Stimulated activated CD8-positive, alpha-beta memory T cell treated with anti-CD3 and anti-CD28 coated beads, Interleukin-4, amount 100 ng/mL, for 1 hour (primary cell): ENCODE measurements around the gene FRMPD1.

Source experiments
- DNase-seq, 2 donors: peaks; one replicate each; pipeline ENCODE4 v3.0.0-alpha.2; 2020; ENCODE audit warnings: low read depth in 2 of 2, low spot score in 1 of 2

The FRMPD1 gene

DNA sequence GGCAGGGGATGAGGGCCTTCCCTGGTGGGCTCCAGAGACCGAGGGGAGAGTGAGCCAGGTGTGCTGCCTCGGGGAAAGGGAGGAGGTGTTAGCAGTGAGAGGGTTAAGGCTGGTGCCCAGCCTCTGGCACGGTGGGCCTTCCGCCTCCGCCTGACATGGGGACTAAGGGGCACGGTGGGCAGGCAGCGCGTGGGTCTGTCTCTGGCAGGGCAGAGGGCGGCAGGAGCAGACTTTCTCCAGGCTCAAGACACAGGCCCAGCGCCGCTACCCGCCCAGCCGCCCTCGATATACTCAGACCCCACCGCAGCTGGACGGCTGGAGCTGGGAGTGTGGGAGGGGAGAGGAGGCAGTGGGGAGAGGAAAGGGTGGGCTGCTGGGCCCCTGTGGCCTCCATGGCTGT, 14.9 kb upstream of the FRMPD1 start:
- no peak for DNase-seq

DNA sequence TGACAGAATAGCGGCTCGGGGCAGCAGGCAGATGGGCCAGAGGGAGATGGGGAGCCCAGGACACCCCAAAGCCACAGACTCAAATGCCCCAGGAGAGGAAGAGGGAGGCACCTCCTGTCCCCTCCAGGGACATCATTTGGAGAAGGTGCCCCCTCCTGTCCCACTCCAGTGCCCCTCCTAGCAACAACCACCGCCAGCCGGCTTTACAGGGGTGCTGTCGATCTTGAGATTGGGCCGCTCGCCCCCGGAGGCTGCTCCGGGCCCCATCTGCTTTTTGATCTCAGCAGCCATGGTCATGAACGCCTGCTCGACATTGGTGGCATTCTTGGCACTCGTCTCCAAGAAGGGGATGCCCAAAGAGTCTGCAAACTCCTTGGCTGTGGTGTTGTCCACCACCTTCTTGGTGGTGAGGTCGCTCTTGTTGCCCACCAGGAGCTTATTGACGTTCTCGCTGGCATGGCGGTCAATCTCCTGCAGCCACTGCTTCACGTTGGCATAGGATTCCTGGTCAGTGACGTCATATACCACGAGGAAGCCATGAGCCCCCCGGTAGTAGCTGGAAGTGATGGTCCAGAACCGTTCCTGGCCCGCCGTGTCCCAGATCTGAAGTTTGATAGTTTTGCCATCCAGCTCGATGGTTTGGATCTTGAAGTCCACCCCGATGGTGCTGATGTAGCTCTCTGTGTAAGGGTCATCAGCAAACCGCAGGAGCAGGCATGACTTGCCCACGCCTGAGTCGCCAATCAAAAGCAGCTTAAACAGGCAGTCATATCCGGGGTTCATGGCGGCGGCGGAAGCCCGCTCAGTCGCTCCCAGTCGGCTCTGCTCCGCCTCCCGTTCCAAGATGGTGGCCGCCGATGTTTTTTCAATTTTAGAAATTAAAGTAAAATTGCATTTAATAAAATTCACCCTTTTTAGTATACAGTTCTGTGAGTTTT, 14.0 kb upstream of the FRMPD1 start:
- DNase-seq, result no peak

DNA sequence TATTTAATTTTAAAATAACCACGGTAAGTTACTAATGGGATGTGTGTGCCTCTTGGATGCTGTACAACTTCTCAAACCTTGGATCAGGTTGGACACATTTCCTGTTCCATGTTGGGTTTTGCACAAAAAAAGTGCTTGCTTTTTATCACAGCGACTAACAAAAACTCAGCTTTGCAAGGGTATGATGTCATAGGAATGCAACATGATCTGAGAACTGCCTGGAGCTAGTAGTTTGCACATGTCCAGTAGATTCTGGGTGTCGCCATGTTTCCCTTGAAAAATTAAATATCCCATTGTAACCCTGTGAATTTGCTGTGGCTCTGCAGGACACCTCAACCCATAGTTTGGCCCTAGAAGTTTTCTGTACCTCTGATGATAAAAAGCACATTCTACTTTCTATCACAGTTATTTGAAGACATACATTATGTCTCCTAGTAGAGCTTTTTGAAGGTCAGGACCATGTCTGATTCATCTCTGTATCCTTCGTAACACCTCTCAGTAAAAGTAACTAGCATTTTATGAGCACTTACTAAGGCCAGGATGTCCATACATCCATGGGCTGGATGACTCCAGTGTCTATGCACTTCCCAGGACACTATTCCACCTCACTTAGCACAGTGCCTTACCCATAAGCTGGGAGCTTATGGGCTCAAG, 11.5 kb upstream of the FRMPD1 start:
- no peak for DNase-seq

DNA sequence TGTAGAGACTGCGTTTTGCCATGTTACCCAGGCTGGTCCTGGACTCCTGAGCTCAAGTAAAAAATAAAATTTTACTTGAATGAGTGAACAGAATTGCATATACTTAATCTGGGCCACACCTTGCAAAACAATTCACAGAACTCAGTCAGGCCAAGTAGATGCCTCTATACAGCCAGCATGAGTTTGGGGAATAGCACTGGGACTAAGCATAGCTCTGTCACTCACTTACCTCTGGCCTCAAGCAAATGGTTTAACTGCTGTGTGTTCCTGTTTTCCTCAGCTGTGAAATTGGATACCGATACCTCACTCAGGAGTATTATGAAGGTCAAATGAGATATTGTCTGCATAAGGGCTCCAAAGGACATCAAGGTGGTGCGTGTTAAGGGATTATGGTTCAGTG, 10.9 kb upstream of the FRMPD1 start:
- DNase-seq, result no peak

DNA sequence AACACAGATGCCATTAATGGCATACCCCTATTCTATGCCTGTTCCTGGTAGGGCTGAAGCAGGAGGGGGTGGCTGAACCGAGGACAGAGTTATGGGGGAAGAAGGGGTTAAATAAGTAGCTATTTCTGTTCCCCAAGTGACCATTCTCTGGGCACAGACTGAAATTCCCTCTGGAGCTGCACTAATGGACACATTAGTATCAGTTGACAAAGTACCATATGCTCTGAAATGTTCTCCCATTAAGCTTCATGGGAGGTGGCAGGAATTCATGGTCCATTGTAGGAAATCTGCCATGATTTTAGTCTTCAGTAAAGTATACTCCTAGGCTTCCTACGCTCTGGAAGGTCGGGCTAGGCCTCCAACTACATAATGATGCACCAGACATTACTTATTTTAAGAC, 10.5 kb upstream of the FRMPD1 start:
- DNase-seq, result no peak

DNA sequence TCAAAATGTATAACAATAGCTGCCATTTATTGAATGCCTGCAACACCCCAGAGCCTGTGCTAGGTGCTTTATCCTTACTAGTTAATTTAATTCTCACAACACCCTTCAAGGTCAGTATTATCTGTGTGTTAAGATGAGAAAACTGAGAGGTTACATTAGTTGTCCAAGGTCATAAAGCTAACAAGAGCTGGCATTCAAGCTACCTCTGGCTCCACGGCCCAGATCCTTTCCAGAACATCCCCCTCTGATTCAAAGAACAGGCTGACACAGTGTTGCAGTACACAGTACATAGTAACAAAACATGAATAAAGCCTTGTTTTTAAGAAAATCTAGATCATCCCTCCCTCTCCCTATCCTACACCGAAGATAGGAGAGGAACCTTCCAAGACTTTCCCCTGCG, 9.4 kb upstream of the FRMPD1 start:
- no peak for DNase-seq

DNA sequence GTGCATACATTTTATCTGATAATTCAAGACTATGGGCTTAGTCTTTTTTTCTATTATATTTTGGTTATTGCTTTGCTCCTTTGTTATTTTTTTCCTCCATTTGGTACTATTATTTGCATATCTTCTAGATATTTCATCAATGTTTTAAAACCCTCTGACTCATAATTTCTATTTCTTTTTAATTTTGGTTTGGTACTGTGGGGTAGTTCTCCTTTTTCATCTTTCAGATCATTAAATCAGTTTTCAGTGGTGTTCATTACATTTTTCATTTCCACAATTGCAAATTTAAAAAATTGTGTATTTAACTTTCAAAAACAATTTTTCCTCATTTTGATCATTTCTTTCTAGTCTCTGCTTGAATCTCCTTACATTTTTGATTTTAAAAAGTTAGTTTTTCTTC, 7.5 kb upstream of the FRMPD1 start:
- no peak for DNase-seq

DNA sequence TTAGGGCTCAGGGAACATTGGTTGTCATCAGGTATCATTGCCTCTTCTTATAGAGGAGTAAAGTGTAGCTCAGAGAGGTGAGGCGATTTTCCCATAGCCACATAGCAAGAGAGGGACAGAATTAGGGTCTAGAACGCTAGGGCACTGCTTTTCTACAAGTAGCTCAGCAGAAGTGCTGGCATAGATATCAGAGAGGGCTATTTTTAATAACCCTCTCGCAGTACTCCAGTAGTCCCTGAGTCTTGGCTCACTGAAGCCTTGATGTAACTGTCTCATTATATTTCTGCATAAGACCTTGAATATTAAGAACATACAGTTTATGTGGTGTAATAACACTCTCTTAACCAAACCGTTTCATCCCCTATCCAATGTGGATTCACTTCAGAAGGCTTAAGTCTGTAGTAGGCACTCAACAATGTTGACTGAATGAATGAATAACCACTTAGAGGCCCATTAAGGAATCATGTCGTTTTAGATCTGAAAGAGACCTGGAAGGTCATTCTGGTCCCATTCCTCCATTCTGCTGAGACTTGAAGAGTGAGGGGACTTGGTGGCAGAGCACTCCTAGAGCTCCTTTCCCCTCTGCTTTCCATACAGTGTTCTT, 4.7 kb upstream of the FRMPD1 start:
- DNase-seq, result no peak

DNA sequence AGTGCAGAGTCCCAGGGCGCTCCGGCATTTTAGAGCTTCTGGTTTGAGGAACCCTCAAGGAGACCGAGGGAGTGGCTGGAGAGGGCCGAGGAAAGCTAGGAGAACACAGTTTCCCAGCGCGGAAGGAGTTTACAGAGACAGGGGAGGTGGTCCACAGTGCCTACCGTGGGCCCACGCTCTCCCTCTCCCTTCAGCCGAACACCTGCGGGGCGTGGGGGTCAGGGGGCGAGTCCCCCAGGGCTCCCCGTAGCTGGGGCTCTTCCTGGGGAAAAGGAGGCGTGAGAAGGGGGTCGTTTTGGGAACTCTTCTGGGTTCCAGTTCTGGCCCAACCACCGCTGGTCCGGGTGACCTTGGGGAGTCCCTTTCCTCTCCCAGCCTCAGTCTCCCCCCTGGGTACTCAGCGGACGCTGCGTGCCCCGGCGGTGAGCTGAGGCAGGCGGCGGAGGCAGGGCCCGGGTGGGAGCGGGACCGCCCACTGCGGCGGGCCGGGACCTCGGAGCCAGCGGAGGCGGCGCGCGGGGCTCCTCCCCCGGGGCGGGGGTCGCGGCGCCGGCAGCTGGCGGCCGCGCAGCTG, 368 bp upstream of the FRMPD1 start:
- DNase-seq, result no peak

DNA sequence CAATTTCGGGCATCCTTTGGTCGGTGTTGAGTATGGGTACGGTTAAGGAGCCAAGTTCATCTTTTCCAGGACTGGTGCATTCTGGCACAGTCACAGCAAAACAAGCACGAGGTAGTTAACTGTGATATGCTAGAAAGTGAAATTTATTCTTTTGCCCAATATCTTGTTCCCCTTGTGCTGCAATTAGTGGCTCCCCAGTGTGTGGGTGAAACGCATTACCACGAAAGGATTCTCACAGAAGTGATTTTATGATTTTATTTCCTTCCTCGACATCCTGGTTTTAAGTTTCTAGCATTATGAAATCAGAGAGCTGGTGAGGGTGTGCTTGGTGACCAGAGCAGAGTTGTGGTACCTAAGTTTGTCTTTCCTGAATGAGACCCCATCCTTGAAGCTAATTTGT, 1.5 kb downstream of the FRMPD1 start:
- no peak for DNase-seq

DNA sequence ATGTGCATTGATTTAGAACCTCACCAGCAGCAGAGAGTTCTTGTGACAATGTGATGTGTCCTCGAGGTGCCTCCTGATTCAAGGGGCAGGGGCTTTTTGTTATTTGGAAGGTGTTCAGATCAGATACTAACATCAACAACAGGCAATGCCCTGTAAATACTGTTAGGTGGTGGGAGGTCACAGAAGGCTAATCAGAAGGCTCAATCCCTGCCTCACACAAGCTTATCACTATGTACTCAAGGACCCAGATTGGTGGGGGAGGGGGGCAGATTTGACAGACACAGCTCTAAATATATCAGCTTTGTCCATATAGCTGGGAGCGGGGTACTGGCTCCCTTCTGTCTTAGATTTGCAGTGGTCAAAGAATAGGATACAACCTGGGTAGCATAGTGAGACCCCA, 2.6 kb downstream of the FRMPD1 start:
- DNase-seq, result no peak

DNA sequence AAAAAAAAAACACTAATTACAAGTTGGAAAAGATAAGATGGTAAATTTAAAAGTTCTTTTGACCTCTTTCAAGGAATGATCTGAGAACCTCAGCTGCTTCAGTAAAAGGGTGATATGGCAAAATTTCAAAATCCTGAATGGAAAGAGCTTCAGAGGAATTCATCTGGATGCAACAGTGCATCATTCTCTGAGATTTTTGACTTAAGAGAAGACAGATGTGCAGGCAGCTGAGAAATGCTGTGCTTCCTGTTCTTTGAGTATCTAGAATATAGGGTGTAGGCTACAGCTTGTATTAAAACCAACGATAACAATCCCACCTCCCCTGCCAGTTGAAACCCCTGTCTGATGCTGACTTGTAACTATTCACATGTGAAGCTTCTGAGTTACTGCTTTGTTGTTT, 6.2 kb downstream of the FRMPD1 start:
- DNase-seq, result no peak

DNA sequence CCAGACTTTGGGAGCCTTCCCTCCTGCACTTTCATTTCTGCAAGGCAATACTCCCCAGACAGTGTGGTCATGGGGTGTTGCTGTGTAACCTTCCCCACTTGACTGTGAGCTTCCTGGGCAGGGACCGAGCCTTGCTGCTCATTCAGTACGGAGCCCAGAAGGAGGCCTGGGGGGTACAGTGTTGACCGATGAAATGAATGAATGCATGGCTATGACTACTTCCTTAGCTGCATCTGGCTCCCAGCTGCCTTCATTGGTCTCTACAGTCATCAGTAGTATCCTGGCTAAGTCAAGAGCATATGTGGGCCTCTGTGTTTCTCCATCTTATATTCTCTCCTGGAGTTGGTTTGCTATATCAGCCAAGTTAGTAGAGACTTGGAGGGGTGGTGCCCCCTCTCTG, 9.9 kb downstream of the FRMPD1 start:
- no peak for DNase-seq

DNA sequence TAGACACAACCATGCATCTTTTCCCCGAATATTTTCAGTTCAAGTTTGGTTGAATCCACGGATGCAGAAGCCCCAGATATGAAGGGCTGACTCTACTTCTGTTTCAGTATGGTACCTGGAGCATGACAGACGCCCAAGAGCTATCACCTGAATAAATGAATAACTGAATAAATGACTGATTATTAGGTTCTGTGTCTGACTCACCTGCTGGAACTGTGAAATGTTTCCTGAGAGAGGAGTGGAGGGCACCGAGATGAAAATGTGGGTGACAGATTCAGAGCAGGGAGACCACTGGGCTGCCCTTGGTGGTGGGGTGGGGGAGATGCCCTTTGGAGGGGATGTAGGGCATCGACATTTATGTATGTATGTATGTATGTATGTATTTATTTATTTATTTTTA, 13.2 kb downstream of the FRMPD1 start:
- DNase-seq, result no peak

DNA sequence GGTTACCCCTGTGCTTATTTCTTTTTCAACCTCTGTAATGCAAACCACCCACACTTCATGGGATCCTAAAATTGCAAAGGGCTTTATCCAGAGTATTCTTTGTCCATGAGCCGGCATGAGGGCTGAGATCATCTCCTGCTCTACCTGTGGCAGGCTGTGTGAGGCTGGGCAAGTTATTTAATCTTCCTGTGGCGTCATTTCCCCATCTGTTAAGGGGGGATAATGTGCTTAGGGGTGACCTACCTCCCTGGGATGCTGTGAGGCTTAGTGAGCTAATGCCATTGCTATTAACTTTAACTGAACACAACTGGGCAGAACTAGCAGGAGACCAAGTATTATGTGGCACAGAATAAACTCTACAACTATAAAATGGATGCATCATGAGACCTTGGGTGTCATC, 17.0 kb downstream of the FRMPD1 start:
- DNase-seq, result no peak

DNA sequence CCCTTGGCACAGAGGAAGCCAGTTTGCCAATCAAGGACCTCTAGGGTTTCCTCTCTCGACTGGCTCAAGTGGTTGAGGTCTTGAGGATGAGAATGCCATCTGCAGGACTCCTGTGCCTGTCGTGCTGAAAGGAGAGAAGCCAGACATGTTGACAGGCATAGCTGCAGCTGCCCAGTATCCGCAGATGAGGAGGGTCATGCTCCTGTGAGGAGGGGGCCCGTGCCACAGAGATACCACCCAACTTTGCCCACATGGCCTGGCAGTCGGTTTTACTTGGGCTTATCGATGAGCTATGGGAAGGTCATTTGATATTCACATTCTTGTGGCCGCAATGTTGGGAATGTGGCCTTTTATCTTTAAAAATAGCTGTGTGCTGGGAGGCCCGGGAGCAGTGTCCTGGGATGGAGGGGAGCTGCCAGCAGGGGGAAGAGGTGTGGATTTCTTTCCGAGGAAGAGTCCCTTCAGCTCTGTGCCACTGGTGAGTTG, 17.4 kb downstream of the FRMPD1 start:
- DNase-seq, result no peak

DNA sequence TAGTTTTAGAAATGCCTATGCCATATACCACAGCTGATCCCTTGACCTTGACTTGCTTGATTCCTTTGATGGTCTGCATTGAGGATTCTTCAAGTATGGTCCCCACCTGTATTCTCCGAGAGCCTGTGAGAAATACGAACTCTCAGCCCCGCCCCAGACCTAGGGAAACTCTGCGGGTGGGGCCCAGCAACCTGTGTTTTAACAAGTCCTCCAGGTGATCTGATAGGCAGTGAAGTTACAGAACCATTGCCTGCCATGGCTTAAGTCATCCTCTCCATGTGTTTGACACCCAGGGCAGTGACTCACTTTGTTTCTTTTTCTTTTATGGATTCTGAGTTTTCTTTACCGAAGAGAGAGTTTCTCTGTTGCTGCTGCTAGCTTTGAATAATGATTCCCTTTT, 18.5 kb downstream of the FRMPD1 start:
- DNase-seq, result no peak

DNA sequence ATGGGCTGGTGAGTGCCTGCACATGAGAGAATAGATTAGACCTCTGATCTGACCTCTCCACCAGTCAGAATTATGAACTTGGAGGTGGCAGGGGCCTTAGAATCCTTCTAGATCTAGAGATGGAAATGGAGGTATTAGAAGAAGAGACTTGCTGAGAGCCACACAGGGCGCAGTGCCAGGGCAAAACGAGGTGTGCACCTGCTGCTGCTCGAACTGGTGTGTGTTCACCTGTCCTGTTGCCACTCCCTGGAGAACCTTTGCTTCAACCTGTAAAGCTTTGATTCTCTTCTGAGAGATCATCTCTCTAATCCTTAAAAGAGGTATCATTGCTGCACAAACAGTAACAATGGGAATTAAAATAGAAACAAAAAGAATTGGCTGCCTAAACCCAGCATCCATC, 24.9 kb downstream of the FRMPD1 start:
- DNase-seq, result no peak

DNA sequence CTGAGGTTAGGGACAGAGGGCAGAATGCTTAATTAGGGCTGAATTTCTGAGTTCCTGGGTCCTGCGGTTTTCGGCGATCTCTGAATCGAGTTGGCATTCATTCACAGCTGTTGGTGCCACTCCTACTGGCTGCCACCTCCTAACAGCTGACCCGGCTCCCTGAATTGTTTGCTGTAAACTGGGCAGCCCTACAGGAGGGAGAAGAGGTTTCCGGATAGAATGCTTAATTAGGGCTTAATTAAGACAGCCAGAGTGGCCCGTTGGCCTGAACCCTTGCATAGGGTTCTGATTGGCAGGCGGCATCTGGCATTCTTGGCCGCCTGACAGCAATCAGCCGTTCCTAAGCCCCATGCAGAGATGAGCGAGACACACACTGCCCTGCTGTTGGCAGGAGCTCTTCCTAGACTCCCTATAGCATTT, 25.7 kb downstream of the FRMPD1 start:
- no peak for DNase-seq

DNA sequence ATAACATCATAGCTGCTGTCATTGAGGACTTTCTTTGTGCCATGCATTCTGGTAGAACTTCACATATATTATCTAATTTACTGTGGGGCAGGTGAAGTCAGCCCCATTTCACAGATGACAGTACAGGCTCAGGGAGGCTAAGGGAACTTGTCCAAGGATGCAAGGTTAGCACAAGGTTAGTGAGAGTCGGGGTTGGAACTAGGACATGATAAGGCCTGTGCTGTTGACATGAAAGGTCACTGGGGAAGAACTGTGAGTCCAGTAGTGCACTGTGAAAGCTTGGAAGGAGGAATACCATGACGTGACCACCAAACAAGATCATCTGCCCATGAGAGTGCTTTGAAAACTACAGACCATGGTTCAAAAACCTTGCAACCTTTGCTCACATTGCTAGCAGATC, 26.7 kb downstream of the FRMPD1 start:
- DNase-seq, result no peak

DNA sequence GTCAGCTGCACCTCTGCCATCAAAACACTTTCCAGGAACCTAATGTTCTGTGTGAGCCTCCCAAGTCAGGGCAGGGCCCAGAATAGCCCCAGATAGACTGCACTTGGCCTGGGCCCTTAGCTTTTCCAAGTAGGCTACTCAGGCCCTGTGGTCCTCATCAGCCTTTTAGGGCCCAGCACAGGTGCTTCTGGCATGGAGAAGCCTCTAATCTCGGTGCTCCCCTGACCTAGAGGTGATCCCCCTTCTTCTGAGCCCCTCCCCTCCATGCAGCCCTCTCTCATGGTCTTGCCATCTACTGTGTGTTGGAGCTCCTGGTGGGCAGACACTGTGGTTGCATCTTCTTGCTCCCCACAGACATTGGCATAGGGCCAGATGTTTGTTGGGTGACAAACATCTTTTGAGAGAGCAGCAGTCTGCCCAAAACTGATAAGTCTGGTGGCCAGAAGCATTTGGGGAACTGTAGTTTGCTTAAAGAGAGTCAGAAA, 28.1 kb downstream of the FRMPD1 start:
- DNase-seq, result no peak
